ENCODE data around the gene PDGFB. TPM values are rescaled to one million over a fixed set of nuclear protein-coding genes. Genes with fewer than 3 reads are reported as not detected.

The PDGFB gene
- total and polyA plus RNA-seq, 8 donors = 2.7 to 12.1 (median 4.4) TPM

DNA sequence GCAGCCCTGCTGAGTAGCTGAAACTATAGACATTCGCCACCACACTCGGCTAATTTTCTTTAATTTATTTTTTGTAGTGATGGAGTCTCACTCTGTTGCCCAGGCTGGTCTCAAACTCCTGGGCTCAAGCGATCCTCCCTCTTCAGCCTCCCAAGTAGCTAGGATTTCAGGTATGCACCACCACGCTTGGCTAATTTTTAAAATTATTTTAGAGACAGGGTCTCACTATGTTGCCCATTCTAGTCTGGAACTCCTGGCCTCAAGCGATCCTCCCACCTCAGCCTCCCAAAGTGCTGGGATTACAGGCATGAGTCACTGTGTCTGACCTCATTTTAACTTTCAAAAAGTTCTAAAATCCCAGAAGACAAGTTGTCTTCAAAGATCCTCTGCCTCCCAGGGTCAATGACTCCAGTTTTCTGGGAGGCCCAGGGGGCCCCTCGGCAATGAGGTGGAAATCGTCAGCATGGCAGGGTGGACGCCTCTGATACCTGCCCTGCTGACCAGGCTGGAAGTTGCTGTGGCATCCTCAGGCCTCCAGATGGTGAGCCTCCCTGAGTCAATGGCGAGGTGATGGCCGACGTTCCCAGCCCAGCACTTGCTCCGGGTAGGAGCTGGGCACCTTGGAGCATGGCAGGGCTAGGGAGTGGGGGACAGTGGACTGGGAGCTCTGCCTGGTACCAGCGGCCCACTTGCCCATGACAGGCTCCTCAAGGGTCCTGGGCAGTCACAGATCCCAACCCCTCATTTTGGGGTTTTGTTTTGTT lies 43.5 kb upstream of the PDGFB start:
- H3K27me3 ChIP-seq = no peaks in the 10 kb centered on the region
- FAIRE-seq (no peak), DNase-seq (peak in 1 of 6 donors; percentile 58), ATAC-seq (no peak)
- H3K27ac ChIP-seq = no peak overlapping the region
- TF ChIP-seq, protein P1, sequence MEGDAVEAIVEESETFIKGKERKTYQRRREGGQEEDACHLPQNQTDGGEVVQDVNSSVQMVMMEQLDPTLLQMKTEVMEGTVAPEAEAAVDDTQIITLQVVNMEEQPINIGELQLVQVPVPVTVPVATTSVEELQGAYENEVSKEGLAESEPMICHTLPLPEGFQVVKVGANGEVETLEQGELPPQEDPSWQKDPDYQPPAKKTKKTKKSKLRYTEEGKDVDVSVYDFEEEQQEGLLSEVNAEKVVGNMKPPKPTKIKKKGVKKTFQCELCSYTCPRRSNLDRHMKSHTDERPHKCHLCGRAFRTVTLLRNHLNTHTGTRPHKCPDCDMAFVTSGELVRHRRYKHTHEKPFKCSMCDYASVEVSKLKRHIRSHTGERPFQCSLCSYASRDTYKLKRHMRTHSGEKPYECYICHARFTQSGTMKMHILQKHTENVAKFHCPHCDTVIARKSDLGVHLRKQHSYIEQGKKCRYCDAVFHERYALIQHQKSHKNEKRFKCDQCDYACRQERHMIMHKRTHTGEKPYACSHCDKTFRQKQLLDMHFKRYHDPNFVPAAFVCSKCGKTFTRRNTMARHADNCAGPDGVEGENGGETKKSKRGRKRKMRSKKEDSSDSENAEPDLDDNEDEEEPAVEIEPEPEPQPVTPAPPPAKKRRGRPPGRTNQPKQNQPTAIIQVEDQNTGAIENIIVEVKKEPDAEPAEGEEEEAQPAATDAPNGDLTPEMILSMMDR (IDR thresholded peaks at IDR 0.05) = no peak
- no peak overlapping the region for H3K4me3 ChIP-seq
- 93 to 97% methylated on average over 13 of the region's 13 CpGs for WGBS, 2 donors
- H3K9me3 ChIP-seq = no peaks in the 10 kb centered on the region
- intact Hi-C loops (cut with DNase I) = no loop called here
- no peaks in the 10 kb centered on the region for H3K36me3 ChIP-seq
- peaks cover 30 to 38% (median 31%) of the 10 kb centered on the region in 3 donors for H3K4me1 ChIP-seq

GRCh38 chr22:39287076-39287725 lies 42.4 kb upstream of the PDGFB start:
- H3K27ac ChIP-seq = peak overlapping the region in 1 of 4 donors; percentile 55
- no peaks in the 10 kb centered on the region for H3K27me3 ChIP-seq
- DNase-seq = no peak
- ATAC-seq = peak in 1 of 4 donors; percentile 1
- peaks cover 23 to 29% (median 27%) of the 10 kb centered on the region in 3 donors for H3K4me1 ChIP-seq
- intact Hi-C loops (cut with DNase I) = no loop called here
- TF ChIP-seq, protein P1 (IDR thresholded peaks at IDR 0.05) = no peak
- no peaks in the 10 kb centered on the region for H3K9me3 ChIP-seq
- 79 to 81% methylated on average over 8 of the region's 8 CpGs for WGBS, 2 donors
- no peak overlapping the region for H3K4me3 ChIP-seq
- H3K36me3 ChIP-seq = no peaks in the 10 kb centered on the region
- no peak for FAIRE-seq

DNA sequence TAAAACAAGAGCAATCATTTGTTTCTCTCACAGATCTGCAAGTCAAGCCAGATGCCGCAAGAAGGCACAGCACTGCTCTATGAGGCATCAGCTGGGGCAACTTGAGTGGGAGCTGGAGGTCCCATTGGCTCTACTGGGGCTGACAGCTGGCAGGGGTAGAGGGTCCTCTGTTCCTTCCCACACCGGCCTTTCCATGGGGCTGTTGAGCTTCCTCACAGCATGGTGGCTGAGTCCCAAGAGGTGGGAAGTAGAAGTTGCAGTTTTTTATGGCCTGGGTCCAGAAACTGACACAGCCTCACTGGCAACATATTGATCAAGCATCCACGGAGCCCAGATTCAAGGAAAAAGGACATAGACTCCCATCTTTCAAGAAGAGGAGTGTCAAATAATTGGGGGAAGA lies 40.2 kb upstream of the PDGFB start:
- 80 to 82% methylated on average over 3 of the region's 3 CpGs for WGBS, 2 donors
- Histone ChIP-seq H3K27ac (no peak overlapping the region), H3K9me3 (no peaks in the 10 kb centered on the region), H3K36me3 (no peaks in the 10 kb centered on the region), H3K27me3 (no peaks in the 10 kb centered on the region), H3K4me1 (peaks cover 5 to 8% (median 5%) of the 10 kb centered on the region in 3 donors), H3K4me3 (no peak overlapping the region)
- DNase-seq (no peak), FAIRE-seq (no peak), ATAC-seq (no peak)
- intact Hi-C loops (cut with DNase I) = no loop called here
- TF ChIP-seq, protein P1 (IDR thresholded peaks at IDR 0.05) = no peak

DNA sequence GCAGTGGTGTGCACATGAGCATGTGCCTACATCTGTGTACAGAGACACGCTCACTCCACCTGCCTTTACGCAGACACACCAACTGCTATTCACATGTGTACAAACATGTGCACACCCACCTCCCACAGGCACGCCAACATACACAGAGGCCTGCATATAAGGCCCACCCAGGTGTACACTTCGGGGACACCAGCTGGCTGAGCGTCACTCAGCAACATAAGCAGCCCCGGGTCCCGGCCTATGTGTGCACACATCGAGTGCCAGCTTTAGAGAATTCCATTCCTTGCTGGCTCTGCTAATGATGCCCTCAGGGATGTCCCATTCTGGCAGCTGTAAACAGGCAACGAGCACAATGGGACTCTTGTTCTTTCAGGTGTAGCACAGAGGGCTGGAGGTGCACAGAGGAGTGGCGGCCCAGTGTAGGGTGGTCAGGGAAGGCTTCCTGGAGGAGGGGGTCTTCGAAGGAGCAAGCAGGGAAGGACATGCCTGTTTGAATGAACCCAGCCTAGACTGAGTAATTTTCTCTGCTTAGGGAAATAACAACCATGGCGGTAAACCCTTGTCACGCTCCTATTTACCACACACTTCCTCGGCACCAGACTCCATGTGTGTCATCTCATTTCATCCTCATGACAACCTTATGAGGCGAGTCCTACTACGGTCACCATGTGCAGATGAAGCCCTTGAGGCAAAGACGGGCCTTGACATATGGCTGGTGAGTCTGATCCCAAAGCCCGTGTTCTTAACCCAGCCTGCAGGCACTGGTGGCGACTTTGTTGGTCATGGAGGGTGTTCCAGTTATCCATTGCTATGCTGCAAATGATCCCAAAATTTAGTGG lies 39.6 kb upstream of the PDGFB start:
- no peak overlapping the region for H3K4me3 ChIP-seq

More for the DNA sequence above, 39.6 kb upstream of the PDGFB start:
- H3K9me3 ChIP-seq = no peaks in the 10 kb centered on the region
- no peak for FAIRE-seq
- H3K27me3 ChIP-seq = no peaks in the 10 kb centered on the region
- WGBS, 2 donors = 83% methylated on average over 19 of the region's 19 CpGs
- ATAC-seq = no peak
- H3K27ac ChIP-seq = peak overlapping the region in 2 of 4 donors; percentile 8 to 26
- no peaks in the 10 kb centered on the region for H3K36me3 ChIP-seq
- intact Hi-C loops (cut with DNase I) = no loop called here
- H3K4me1 ChIP-seq = peaks cover 0 to 2% (median 0%) of the 10 kb centered on the region in 3 donors
- DNase-seq = no peak
- TF ChIP-seq, protein P1 (IDR thresholded peaks at IDR 0.05) = no peak
